ENCODE measurements around the gene MARK1.

- TF ChIP-seq POLR2A (IDR thresholded peaks at IDR 0.05; ENCODE audit: low read depth, low read length) (no peak), SMC3 (IDR thresholded peaks at IDR 0.05; ENCODE audit: low read depth, low read length) (no peak), RAD21 (IDR thresholded peaks at IDR 0.05; ENCODE audit: low read length) (no peak), CHD1 (IDR thresholded peaks at IDR 0.05; ENCODE audit: low read depth, low read length) (no peak), USF2 (IDR thresholded peaks at IDR 0.05; ENCODE audit: low read depth, low read length) (no peak), RFX5 (IDR thresholded peaks at IDR 0.05; ENCODE audit: low read depth, low read length) (no peak), MAZ (IDR thresholded peaks at IDR 0.05; ENCODE audit: borderline replicate concordance, low read depth, low read length) (no peak), MAFK (IDR thresholded peaks at IDR 0.05; ENCODE audit: low read depth, low read length) (no peak), RCOR1 (IDR thresholded peaks at IDR 0.05; ENCODE audit: insufficient replicate concordance, low read length) (no peak)
- TF ChIP-seq, protein P1, sequence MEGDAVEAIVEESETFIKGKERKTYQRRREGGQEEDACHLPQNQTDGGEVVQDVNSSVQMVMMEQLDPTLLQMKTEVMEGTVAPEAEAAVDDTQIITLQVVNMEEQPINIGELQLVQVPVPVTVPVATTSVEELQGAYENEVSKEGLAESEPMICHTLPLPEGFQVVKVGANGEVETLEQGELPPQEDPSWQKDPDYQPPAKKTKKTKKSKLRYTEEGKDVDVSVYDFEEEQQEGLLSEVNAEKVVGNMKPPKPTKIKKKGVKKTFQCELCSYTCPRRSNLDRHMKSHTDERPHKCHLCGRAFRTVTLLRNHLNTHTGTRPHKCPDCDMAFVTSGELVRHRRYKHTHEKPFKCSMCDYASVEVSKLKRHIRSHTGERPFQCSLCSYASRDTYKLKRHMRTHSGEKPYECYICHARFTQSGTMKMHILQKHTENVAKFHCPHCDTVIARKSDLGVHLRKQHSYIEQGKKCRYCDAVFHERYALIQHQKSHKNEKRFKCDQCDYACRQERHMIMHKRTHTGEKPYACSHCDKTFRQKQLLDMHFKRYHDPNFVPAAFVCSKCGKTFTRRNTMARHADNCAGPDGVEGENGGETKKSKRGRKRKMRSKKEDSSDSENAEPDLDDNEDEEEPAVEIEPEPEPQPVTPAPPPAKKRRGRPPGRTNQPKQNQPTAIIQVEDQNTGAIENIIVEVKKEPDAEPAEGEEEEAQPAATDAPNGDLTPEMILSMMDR (conservative IDR thresholded peaks at IDR 0.05; ENCODE audit: low read depth, low read length): no peak
- TF ChIP-seq, protein P2, sequence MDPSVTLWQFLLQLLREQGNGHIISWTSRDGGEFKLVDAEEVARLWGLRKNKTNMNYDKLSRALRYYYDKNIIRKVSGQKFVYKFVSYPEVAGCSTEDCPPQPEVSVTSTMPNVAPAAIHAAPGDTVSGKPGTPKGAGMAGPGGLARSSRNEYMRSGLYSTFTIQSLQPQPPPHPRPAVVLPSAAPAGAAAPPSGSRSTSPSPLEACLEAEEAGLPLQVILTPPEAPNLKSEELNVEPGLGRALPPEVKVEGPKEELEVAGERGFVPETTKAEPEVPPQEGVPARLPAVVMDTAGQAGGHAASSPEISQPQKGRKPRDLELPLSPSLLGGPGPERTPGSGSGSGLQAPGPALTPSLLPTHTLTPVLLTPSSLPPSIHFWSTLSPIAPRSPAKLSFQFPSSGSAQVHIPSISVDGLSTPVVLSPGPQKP (IDR thresholded peaks at IDR 0.05; ENCODE audit: borderline replicate concordance, low read depth, low read length): no peak
Measured at GRCh38 chr1:220691053-220691684, 163.2 kb downstream of the MARK1 start.
